HepG2 (cell line): ENCODE data around the gene HNRNPL. TPM values are rescaled to one million over a fixed set of nuclear protein-coding genes. Genes with fewer than 3 reads are reported as not detected.
"Not testable (repeated sequence)": the region's sequence is repeated elsewhere in the genome, so short reads cannot be mapped to it uniquely, and the experiment has no call there.

Source experiments
- ATAC-seq: fragments of 200-7000 bp; cut with Tn5 transposase; 3 replicates; pipeline ENCODE4 v1.9.1; 2020; ENCODE audit warnings: mild to moderate bottlenecking, moderate library complexity
- BruUV-seq: library from RNA; stranded (reverse); fragments of 400-500 nt; replicated peaks from 2 replicates; lab custom pipeline; 2021; lab: Mats Ljungman, UMichigan
- CTCF ChIA-PET: fragments of 300-600 bp; formaldehyde crosslinking; extraction: SDS; loops from one replicate; lab custom pipeline; 2021; ENCODE audit warnings: low total read pairs, inconsistent platforms, low intra/inter-chr PET ratio; lab: Yijun Ruan, JAX
- POLR2A ChIA-PET: fragments of 350-600 bp; sonication (Branson Sonifier 250); formaldehyde crosslinking; loops from one replicate; lab custom pipeline; 2020; ENCODE audit warnings: antibody characterized with exemption, inconsistent platforms; lab: Yijun Ruan, JAX
- DNase-seq: peaks from one replicate; pipeline ENCODE4 v3.0.0-alpha.2; 2015; ENCODE audit warnings: low spot score
- FAIRE-seq: peaks from 3 replicates; lab custom pipeline; 2011; peaks lifted over from hg19 to GRCh38; lab: Jason Lieb, UNC
- H2AFZ ChIP-seq: one replicate; pipeline ENCODE4 v1.6.1; 2011; ENCODE audit warnings: low read length, inconsistent platforms
- H3K27ac ChIP-seq: fragments of 300-600 bp; 3 replicates; pipeline ENCODE4 v1.8.0; 2011; ENCODE audit warnings: mixed run types, mild to moderate bottlenecking, mixed read lengths, low read length, inconsistent platforms; ENCODE audit not compliant: insufficient read depth; ENCODE audit errors: extremely low read length
- H3K27me3 ChIP-seq, 2 experiments: fragments of 200-600 bp in 1 of 2; 2 replicates in 1 of 2; 3 replicates in 1 of 2; pipeline versions ENCODE4 v1.6.0 to v1.8.0; 2011; ENCODE audit warnings: low read length in 2 of 2, mild to moderate bottlenecking in 2 of 2, moderate library complexity in 2 of 2, inconsistent platforms in 1 of 2; ENCODE audit not compliant: insufficient read depth in 2 of 2, control insufficient read depth in 1 of 2
- H3K36me3 ChIP-seq, 2 experiments: fragments of 200-600 bp in 1 of 2; replicated peaks in 1 of 2; 2 replicates in 1 of 2; 3 replicates in 1 of 2; pipeline versions ENCODE4 v1.5.1 to v1.8.0; 2011; ENCODE audit warnings: low read length in 2 of 2, inconsistent platforms in 1 of 2; ENCODE audit not compliant: insufficient read depth in 2 of 2, control insufficient read depth in 1 of 2
- H3K4me1 ChIP-seq: 2 replicates; pipeline ENCODE4 v1.5.1; 2012; ENCODE audit warnings: low read length, inconsistent platforms; ENCODE audit not compliant: insufficient read depth
- H3K4me2 ChIP-seq: 2 replicates; pipeline ENCODE4 v1.6.0; 2011; ENCODE audit warnings: low read depth, low read length, inconsistent platforms
- H3K4me3 ChIP-seq, 3 experiments: fragments of 200-600 bp in 1 of 3; sonication (generic), shearing (Covaris generic) in 1 of 3; replicated peaks in 1 of 3; 2 replicates each; pipeline ENCODE4 v1.5.1; 2011 to 2016; ENCODE audit warnings: low read length in 3 of 3, inconsistent platforms in 2 of 3, low read depth in 2 of 3, mild to moderate bottlenecking in 2 of 3, control low read depth in 1 of 3, mixed read lengths in 1 of 3; ENCODE audit not compliant: insufficient read depth in 1 of 3
- H3K79me2 ChIP-seq: one replicate; pipeline ENCODE4 v1.6.1; 2011; ENCODE audit warnings: low read length, inconsistent platforms; ENCODE audit not compliant: insufficient read depth
- H3K9ac ChIP-seq: 2 replicates; pipeline ENCODE4 v1.6.0; 2011; ENCODE audit warnings: mild to moderate bottlenecking, low read depth, low read length, inconsistent platforms; ENCODE audit not compliant: insufficient read depth
- H3K9me3 ChIP-seq: 2 replicates; pipeline ENCODE4 v1.5.1; 2012; ENCODE audit warnings: mild to moderate bottlenecking, low read length
- H4K20me1 ChIP-seq: 2 replicates; pipeline ENCODE4 v1.6.0; 2011; ENCODE audit warnings: inconsistent platforms, mild to moderate bottlenecking, low read length, moderate library complexity; ENCODE audit not compliant: insufficient read depth
- WIZ ChIP-seq: sonication (generic); formaldehyde crosslinking; IDR thresholded peaks from 2 replicates; pipeline ENCODE4 v1.5.1; 2020; ENCODE audit warnings: mild to moderate bottlenecking, missing genetic modification reagents
- ZNF3 ChIP-seq: IDR thresholded peaks from 2 replicates; pipeline ENCODE4 v1.7.0; 2017; ENCODE audit warnings: inconsistent platforms
- ZSCAN22 ChIP-seq: sonication (generic); formaldehyde crosslinking; IDR thresholded peaks from 2 replicates; pipeline ENCODE4 v1.4.0; 2020; ENCODE audit warnings: mild to moderate bottlenecking, missing genetic modification reagents
- WGBS: methylation state at CpG from one replicate; pipeline ENCODE4 v1.1.6; 2017; ENCODE audit warnings: low lambda C conversion rate; 5-methylcytosine and 5-hydroxymethylcytosine counted together
- in situ Hi-C: cut with HindIII; loops from 2 replicates; pipeline ENCODE4 v1.10.0; 2017; ENCODE audit warnings: low pct_unique_long_range_greater_than_20kb; ENCODE audit not compliant: extremely low pct_ligation_motif_present
- intact Hi-C: fragments of 100-400 bp; cut with micrococcal nuclease; formaldehyde crosslinking; loops from one replicate; pipeline ENCODE4 v1.10.0; 2022; ENCODE audit not compliant: unreplicated experiment
- polyA plus RNA-seq, 8 experiments: library from polyadenylated mRNA; depleted of rRNA in 3 of 8; stranded (reverse) in 7 of 8; unstranded in 1 of 8; fragments of >200 nt; fragmentation: Illumina TruSeq in 4 of 8; extraction: Trizol in 4 of 8; gene quantifications; 2 replicates each; pipeline versions ENCODE4 v1.2.1 to v1.2.3, GENCODE V29; 2011 to 2016; ENCODE audit warnings: low read depth in 4 of 8, missing spikeins in 1 of 8, mixed read lengths in 1 of 8; ENCODE audit not compliant: insufficient read depth in 1 of 8
- total RNA-seq, 5 experiments: library from RNA; depleted of rRNA; stranded (reverse); fragments of >200 nt; fragmentation: Illumina TruSeq; extraction: Trizol; gene quantifications; 2 replicates each; pipeline ENCODE4 v1.2.3, GENCODE V29; 2016; ENCODE audit warnings: low read depth in 1 of 5
- TF ChIP-seq, protein P1 (sequence below): sonication (generic); formaldehyde crosslinking; IDR thresholded peaks from 2 replicates; pipeline ENCODE4 v1.4.0; 2020; ENCODE audit warnings: low read depth, missing genetic modification reagents

HNRNPL gene
- total and polyA plus RNA-seq, 2 of the 13 experiments (the other 11 are each of a cell fraction or from before 2014, with no cell fraction given), result 156 to 278 TPM

- ATAC-seq, result no peak
- H3K9ac ChIP-seq, result peak overlapping the region; percentile 56
- intact Hi-C loops, result no loop called here
- no peak overlapping the region for H2AFZ ChIP-seq
- TF ChIP-seq, protein P1, sequence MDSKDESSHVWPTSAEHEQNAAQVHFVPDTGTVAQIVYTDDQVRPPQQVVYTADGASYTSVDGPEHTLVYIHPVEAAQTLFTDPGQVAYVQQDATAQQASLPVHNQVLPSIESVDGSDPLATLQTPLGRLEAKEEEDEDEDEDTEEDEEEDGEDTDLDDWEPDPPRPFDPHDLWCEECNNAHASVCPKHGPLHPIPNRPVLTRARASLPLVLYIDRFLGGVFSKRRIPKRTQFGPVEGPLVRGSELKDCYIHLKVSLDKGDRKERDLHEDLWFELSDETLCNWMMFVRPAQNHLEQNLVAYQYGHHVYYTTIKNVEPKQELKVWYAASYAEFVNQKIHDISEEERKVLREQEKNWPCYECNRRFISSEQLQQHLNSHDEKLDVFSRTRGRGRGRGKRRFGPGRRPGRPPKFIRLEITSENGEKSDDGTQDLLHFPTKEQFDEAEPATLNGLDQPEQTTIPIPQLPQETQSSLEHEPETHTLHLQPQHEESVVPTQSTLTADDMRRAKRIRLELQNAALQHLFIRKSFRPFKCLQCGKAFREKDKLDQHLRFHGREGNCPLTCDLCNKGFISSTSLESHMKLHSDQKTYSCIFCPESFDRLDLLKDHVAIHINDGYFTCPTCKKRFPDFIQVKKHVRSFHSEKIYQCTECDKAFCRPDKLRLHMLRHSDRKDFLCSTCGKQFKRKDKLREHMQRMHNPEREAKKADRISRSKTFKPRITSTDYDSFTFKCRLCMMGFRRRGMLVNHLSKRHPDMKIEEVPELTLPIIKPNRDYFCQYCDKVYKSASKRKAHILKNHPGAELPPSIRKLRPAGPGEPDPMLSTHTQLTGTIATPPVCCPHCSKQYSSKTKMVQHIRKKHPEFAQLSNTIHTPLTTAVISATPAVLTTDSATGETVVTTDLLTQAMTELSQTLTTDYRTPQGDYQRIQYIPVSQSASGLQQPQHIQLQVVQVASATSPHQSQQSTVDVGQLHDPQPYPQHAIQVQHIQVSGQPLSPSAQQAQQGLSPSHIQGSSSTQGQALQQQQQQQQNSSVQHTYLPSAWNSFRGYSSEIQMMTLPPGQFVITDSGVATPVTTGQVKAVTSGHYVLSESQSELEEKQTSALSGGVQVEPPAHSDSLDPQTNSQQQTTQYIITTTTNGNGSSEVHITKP (CRISPR knock-in tag), result no peak
- TF ChIP-seq ZSCAN22 (CRISPR knock-in tag) (no peak), WIZ (CRISPR knock-in tag) (no peak), ZNF3 (CRISPR knock-in tag) (no peak)
- no peaks in the 10 kb centered on the region; a peak in 1 of 5 replicates for H3K27me3 ChIP-seq
- H3K27ac ChIP-seq, result peak overlapping the region; percentile 75
- peaks cover 51% of the 10 kb centered on the region for H3K4me1 ChIP-seq
- peak overlapping the region; percentile 67 for H3K4me2 ChIP-seq
- ChIA-PET POLR2A (interaction anchor here (1.1 to 1.5 kb wide), 2 partner anchors 31 to 74 kb away, joined by 3 to 7 read pairs; partner anchors contain the start of genes MRPS12 and SARS2), CTCF (no interaction called here)
- H3K9me3 ChIP-seq, result no peaks in the 10 kb centered on the region
- peaks cover 6% of the 10 kb centered on the region for H3K79me2 ChIP-seq
- H3K4me3 ChIP-seq, result peak overlapping the region in 1 of 3 experiments; percentile 56; a peak in 1 of 6 replicates
- no peak for DNase-seq
- H3K36me3 ChIP-seq, result no peaks in the 10 kb centered on the region
- WGBS, result 90% methylated on average over 3 of the region's 3 CpGs
- no peak for FAIRE-seq
- H4K20me1 ChIP-seq, result no peaks in the 10 kb centered on the region
- in situ Hi-C loops, result no loop called here
- no TSS peak for BruUV-seq
Measured at GRCh38 chr19:38856813-38857212, 7.0 kb upstream of the HNRNPL start.

- H3K9me3 ChIP-seq, DNase-seq, intact Hi-C loops, in situ Hi-C loops, H2AFZ ChIP-seq, H3K79me2 ChIP-seq, FAIRE-seq, H3K27ac ChIP-seq, ATAC-seq, H4K20me1 ChIP-seq, H3K36me3 ChIP-seq, BruUV-seq, POLR2A ChIA-PET, H3K4me3 ChIP-seq, CTCF ChIA-PET, H3K9ac ChIP-seq, H3K4me2 ChIP-seq, H3K27me3 ChIP-seq: not testable (repeated sequence)
- H3K4me1 ChIP-seq, result peaks cover 56% of the 10 kb centered on the region
- 100% methylated on average over 2 of the region's 37 CpGs for WGBS
Measured at GRCh38 chr19:38855751-38856150, 6.0 kb upstream of the HNRNPL start.

- H3K27me3 ChIP-seq, H3K36me3 ChIP-seq, H4K20me1 ChIP-seq, H3K9me3 ChIP-seq, H3K4me3 ChIP-seq, BruUV-seq, FAIRE-seq, ATAC-seq, H3K4me2 ChIP-seq, CTCF ChIA-PET, H3K79me2 ChIP-seq, intact Hi-C loops, H3K9ac ChIP-seq, DNase-seq, H3K27ac ChIP-seq, POLR2A ChIA-PET, in situ Hi-C loops, H2AFZ ChIP-seq: not testable (repeated sequence)
- WGBS, result 22% methylated on average over 2 of the region's 3 CpGs
- peaks cover 53% of the 10 kb centered on the region for H3K4me1 ChIP-seq
Measured at GRCh38 chr19:38854961-38855360, 5.2 kb upstream of the HNRNPL start.
